Dedifferentiated amniotic fluid mesenchymal stem cell (primary cell): ENCODE results near the gene GLRX5.

ENCODE experiments used
- DNase-seq: peaks from one replicate; pipeline ENCODE4 v3.0.0-alpha.2; 2016; ENCODE audit errors: extremely low spot score

Gene GLRX5

GRCh38 chr14:95536036-95536593, 1.3 kb downstream of the GLRX5 start:
- DNase-seq, result no peak

- no peak for DNase-seq
Measured at GRCh38 chr14:95536671-95537070, 1.8 kb downstream of the GLRX5 start.

GRCh38 chr14:95537298-95538089, 2.6 kb downstream of the GLRX5 start:
- DNase-seq, result no peak

GRCh38 chr14:95538801-95539509, 4.1 kb downstream of the GLRX5 start:
- no peak for DNase-seq

- DNase-seq, result no peak
Measured at GRCh38 chr14:95540236-95540855, 5.5 kb downstream of the GLRX5 start.

- no peak for DNase-seq
Measured at GRCh38 chr14:95541346-95541745, 6.5 kb downstream of the GLRX5 start.

GRCh38 chr14:95541932-95542930, 7.4 kb downstream of the GLRX5 start:
- DNase-seq, result no peak

GRCh38 chr14:95543021-95543420, 8.2 kb downstream of the GLRX5 start:
- DNase-seq, result no peak

GRCh38 chr14:95544588-95544987, 9.7 kb downstream of the GLRX5 start:
- DNase-seq, result no peak

GRCh38 chr14:95545515-95546168, 10.8 kb downstream of the GLRX5 start:
- peak; percentile 41 for DNase-seq

- no peak for DNase-seq
Measured at GRCh38 chr14:95547272-95547625, 12.4 kb downstream of the GLRX5 start.

GRCh38 chr14:95547626-95548327, 12.9 kb downstream of the GLRX5 start:
- DNase-seq, result no peak

GRCh38 chr14:95548328-95548929, 13.6 kb downstream of the GLRX5 start:
- no peak for DNase-seq

- no peak for DNase-seq
Measured at GRCh38 chr14:95549656-95550585, 15.1 kb downstream of the GLRX5 start.

GRCh38 chr14:95551435-95551834, 16.6 kb downstream of the GLRX5 start:
- DNase-seq, result no peak

GRCh38 chr14:95553141-95553540, 18.3 kb downstream of the GLRX5 start:
- no peak for DNase-seq

GRCh38 chr14:95555053-95555452, 20.2 kb downstream of the GLRX5 start:
- no peak for DNase-seq

- no peak for DNase-seq
Measured at GRCh38 chr14:95557291-95557690, 22.4 kb downstream of the GLRX5 start.

GRCh38 chr14:95557832-95558231, 23.0 kb downstream of the GLRX5 start:
- no peak for DNase-seq
